A549 (cell line): ENCODE data around the gene PDCD2L. TPM values are rescaled to one million over a fixed set of nuclear protein-coding genes. Genes with fewer than 3 reads are reported as not detected.

Experiments
- ATAC-seq, 2 experiments: fragments of 200-7000 bp in 1 of 2; fragments of >200 bp in 1 of 2; cut with Nextera tagmentation in 1 of 2; cut with Tn5 transposase in 1 of 2; 3 replicates each; pipeline versions ENCODE4 v1.8.0 to v1.9.1; 2018 to 2020; ENCODE audit warnings: mild to moderate bottlenecking in 1 of 2, moderate library complexity in 1 of 2
- CTCF ChIA-PET: fragments of 300-600 bp; sonication (Branson Sonifier 250); formaldehyde crosslinking; extraction: SDS; loops from one replicate; lab custom pipeline; 2021; ENCODE audit warnings: antibody characterized with exemption, inconsistent platforms; lab: Yijun Ruan, JAX
- POLR2A ChIA-PET: fragments of 350-600 bp; formaldehyde crosslinking; extraction: SDS; loops from one replicate; lab custom pipeline; 2021; ENCODE audit warnings: antibody characterized with exemption, inconsistent platforms; lab: Yijun Ruan, JAX
- DNase-seq, 2 experiments: peaks; one replicate each; pipeline versions ENCODE4 v3.0.0 to v3.0.0-alpha.2; 2011 to 2016; ENCODE audit warnings: low read depth in 1 of 2, low spot score in 1 of 2
- FAIRE-seq: peaks from 2 replicates; lab custom pipeline; 2011; peaks lifted over from hg19 to GRCh38; lab: Jason Lieb, UNC
- H3K27ac ChIP-seq, 2 experiments: fragments of >200 bp; sonication (Bioruptor Twin); formaldehyde crosslinking; 3 replicates each; pipeline ENCODE4 v1.5.1; 2016 to 2017
- H3K4me1 ChIP-seq: fragments of >200 bp; sonication (Bioruptor Twin); formaldehyde crosslinking; 3 replicates; pipeline ENCODE4 v1.6.1; 2016
- H3K4me2 ChIP-seq: fragments of >200 bp; sonication (Bioruptor Twin); formaldehyde crosslinking; 3 replicates; pipeline ENCODE4 v1.6.1; 2016
- H3K4me3 ChIP-seq: fragments of >200 bp; sonication (Bioruptor Twin); formaldehyde crosslinking; 3 replicates; pipeline ENCODE4 v1.5.1; 2016
- H3K9me3 ChIP-seq: fragments of >200 bp; sonication (Bioruptor Twin); formaldehyde crosslinking; 3 replicates; pipeline ENCODE4 v1.6.1; 2016
- CBX2 ChIP-seq: fragments of 200-600 bp; sonication (generic); IDR thresholded peaks from 2 replicates; pipeline ENCODE4 v1.6.1; 2016; ENCODE audit warnings: low read depth, mild to moderate bottlenecking, borderline replicate concordance
- CHD4 ChIP-seq: fragments of 200-600 bp; sonication (generic); IDR thresholded peaks from 2 replicates; pipeline ENCODE4 v1.6.1; 2016; ENCODE audit warnings: antibody characterized with exemption, mild to moderate bottlenecking, borderline replicate concordance
- CTCF ChIP-seq: fragments of >200 bp; sonication (Bioruptor Twin); formaldehyde crosslinking; IDR thresholded peaks from 3 replicates; pipeline ENCODE4 v1.5.1; 2016
- ESRRA ChIP-seq: fragments of 150-350 bp; IDR thresholded peaks from 2 replicates; pipeline ENCODE4 v1.6.1; 2014; ENCODE audit warnings: mild to moderate bottlenecking, low read length, borderline replicate concordance
- FOSB ChIP-seq: fragments of 250-450 bp; sonication (Bioruptor Pico); IDR thresholded peaks from 2 replicates; pipeline ENCODE4 v1.5.0; 2020; ENCODE audit warnings: mild to moderate bottlenecking, moderate library complexity
- FOSL2 ChIP-seq, 2 experiments: fragments of 450-650 bp in 1 of 2; fragments of >200 bp in 1 of 2; sonication (Bioruptor Twin) in 1 of 2; formaldehyde crosslinking; IDR thresholded peaks; 2 replicates each; pipeline versions ENCODE4 v1.5.0 to v1.6.1; 2016 to 2020; ENCODE audit warnings: mild to moderate bottlenecking in 1 of 2, moderate library complexity in 1 of 2
- FOXS1 ChIP-seq: fragments of 250-450 bp; sonication (Bioruptor Pico); IDR thresholded peaks from 2 replicates; pipeline ENCODE4 v1.5.0; 2020; ENCODE audit warnings: mild to moderate bottlenecking, moderate library complexity
- HES2 ChIP-seq: fragments of >200 bp; sonication (Bioruptor Twin); formaldehyde crosslinking; IDR thresholded peaks from 2 replicates; pipeline ENCODE4 v1.6.1; 2016
- HEYL ChIP-seq: fragments of 250-450 bp; sonication (Bioruptor Pico); IDR thresholded peaks from 2 replicates; pipeline ENCODE4 v1.8.0; 2021; ENCODE audit warnings: mild to moderate bottlenecking, moderate library complexity
- HMGXB4 ChIP-seq: fragments of 250-450 bp; sonication (Bioruptor Pico); IDR thresholded peaks from 2 replicates; pipeline ENCODE4 v1.5.0; 2021; ENCODE audit warnings: mild to moderate bottlenecking, moderate library complexity, borderline replicate concordance
- HOXB13 ChIP-seq: fragments of 250-450 bp; sonication (Bioruptor Pico); IDR thresholded peaks from 2 replicates; pipeline ENCODE4 v1.5.0; 2020; ENCODE audit warnings: low read depth, mild to moderate bottlenecking, moderate library complexity
- KDM1A ChIP-seq: fragments of 200-600 bp; sonication (generic); IDR thresholded peaks from 2 replicates; pipeline ENCODE4 v1.6.1; 2016; ENCODE audit warnings: low read depth, mild to moderate bottlenecking
- NPAS2 ChIP-seq: fragments of 250-450 bp; sonication (Bioruptor Pico); IDR thresholded peaks from 2 replicates; pipeline ENCODE4 v1.8.0; 2022; ENCODE audit warnings: mild to moderate bottlenecking, moderate library complexity, borderline replicate concordance
- PBX3 ChIP-seq: IDR thresholded peaks from 2 replicates; pipeline ENCODE4 v1.6.1; 2012
- RAD21 ChIP-seq, 2 experiments: fragments of >200 bp in 1 of 2; sonication (Bioruptor Twin) in 1 of 2; formaldehyde crosslinking in 1 of 2; IDR thresholded peaks in 1 of 2; conservative IDR thresholded peaks in 1 of 2; 2 replicates in 1 of 2; 3 replicates in 1 of 2; pipeline ENCODE4 v1.6.1; 2012 to 2018; ENCODE audit warnings: inconsistent platforms in 1 of 2
- RCOR1 ChIP-seq: fragments of 150-350 bp; IDR thresholded peaks from 2 replicates; pipeline ENCODE4 v1.6.1; 2014; ENCODE audit warnings: antibody characterized with exemption, low read length, low read depth
- RNF2 ChIP-seq: fragments of 200-600 bp; sonication (generic); IDR thresholded peaks from 2 replicates; pipeline ENCODE4 v1.6.1; 2016; ENCODE audit warnings: low read depth, mild to moderate bottlenecking, antibody characterized with exemption, moderate library complexity, borderline replicate concordance
- USF2 ChIP-seq: fragments of 450-650 bp; IDR thresholded peaks from 2 replicates; pipeline ENCODE4 v1.6.1; 2014; ENCODE audit warnings: antibody characterized with exemption
- ZNF302 ChIP-seq: fragments of 250-450 bp; sonication (Bioruptor Pico); IDR thresholded peaks from 2 replicates; pipeline ENCODE4 v1.9.0; 2021; ENCODE audit warnings: inconsistent platforms, mild to moderate bottlenecking, moderate library complexity
- WGBS: methylation state at CpG from one replicate; pipeline ENCODE4 v1.1.6; 2017; ENCODE audit errors: missing lambda C conversion rate; 5-methylcytosine and 5-hydroxymethylcytosine counted together
- polyA plus RNA-seq, 4 experiments: library from polyadenylated mRNA; depleted of rRNA in 3 of 4; stranded (reverse); fragments of >200 nt; fragmentation: RNase III in 1 of 4; extraction: RNeasy Plus Mini Kit Qiagen cat#74134 plus additional on column Dnase treatment in 1 of 4; gene quantifications; 2 replicates in 3 of 4; 3 replicates in 1 of 4; pipeline ENCODE4 v1.2.3, GENCODE V29; 2011 to 2017
- TF ChIP-seq, protein P1 (sequence below): fragments of 200-600 bp; sonication (generic); IDR thresholded peaks from 2 replicates; pipeline ENCODE4 v1.6.1; 2016; ENCODE audit warnings: antibody characterized with exemption, mild to moderate bottlenecking, moderate library complexity

Gene PDCD2L
- polyA plus RNA-seq, 2 of the 4 experiments (the other 2 are of a cell fraction), result 31.5 to 68.9 TPM

- TF ChIP-seq USF2, result no peak
- no peak for TF ChIP-seq RAD21 (conservative IDR thresholded peaks at IDR 0.05 in 1 of 2, IDR thresholded peaks at IDR 0.05 in 1 of 2)
- no peak for TF ChIP-seq PBX3
- no peak for TF ChIP-seq HMGXB4 (CRISPR knock-in tag)
- no peak for TF ChIP-seq KDM1A
- TF ChIP-seq, protein P1, sequence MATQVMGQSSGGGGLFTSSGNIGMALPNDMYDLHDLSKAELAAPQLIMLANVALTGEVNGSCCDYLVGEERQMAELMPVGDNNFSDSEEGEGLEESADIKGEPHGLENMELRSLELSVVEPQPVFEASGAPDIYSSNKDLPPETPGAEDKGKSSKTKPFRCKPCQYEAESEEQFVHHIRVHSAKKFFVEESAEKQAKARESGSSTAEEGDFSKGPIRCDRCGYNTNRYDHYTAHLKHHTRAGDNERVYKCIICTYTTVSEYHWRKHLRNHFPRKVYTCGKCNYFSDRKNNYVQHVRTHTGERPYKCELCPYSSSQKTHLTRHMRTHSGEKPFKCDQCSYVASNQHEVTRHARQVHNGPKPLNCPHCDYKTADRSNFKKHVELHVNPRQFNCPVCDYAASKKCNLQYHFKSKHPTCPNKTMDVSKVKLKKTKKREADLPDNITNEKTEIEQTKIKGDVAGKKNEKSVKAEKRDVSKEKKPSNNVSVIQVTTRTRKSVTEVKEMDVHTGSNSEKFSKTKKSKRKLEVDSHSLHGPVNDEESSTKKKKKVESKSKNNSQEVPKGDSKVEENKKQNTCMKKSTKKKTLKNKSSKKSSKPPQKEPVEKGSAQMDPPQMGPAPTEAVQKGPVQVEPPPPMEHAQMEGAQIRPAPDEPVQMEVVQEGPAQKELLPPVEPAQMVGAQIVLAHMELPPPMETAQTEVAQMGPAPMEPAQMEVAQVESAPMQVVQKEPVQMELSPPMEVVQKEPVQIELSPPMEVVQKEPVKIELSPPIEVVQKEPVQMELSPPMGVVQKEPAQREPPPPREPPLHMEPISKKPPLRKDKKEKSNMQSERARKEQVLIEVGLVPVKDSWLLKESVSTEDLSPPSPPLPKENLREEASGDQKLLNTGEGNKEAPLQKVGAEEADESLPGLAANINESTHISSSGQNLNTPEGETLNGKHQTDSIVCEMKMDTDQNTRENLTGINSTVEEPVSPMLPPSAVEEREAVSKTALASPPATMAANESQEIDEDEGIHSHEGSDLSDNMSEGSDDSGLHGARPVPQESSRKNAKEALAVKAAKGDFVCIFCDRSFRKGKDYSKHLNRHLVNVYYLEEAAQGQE, result no peak
- no peak for TF ChIP-seq ESRRA
- TF ChIP-seq, all 56 proteins: peak for 0
These were observed 11.9 kb downstream of the PDCD2L start (continued) for GRCh38 chr19:34416021-34416545.

DNA sequence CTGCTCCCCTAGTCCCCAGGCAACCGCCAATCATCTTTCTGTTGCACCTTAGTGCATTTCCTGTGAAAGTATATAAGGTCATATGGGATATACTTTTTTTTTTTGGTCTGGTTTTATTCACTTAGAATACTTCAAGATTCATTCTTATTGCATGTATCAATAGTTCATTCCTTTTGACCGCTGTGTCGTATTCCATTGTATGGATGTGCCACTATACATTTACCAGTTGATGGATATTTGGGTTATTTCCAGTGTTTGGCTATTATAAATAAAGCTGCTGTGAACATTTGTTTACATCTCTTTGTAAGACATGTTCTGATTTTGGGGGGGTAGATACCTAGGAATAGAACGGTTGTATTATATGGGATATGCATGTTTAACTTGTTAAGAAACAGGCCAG lies 14.1 kb downstream of the PDCD2L start:
- Histone ChIP-seq H3K4me1 (no peaks in the 10 kb centered on the region), H3K4me3 (no peak overlapping the region), H3K27ac (no peak overlapping the region), H3K4me2 (no peak overlapping the region), H3K9me3 (no peaks in the 10 kb centered on the region)
- no peak for FAIRE-seq
- no peak for DNase-seq
- POLR2A ChIA-PET, result no interaction called here
- no peak for ATAC-seq
- TF ChIP-seq RAD21 (conservative IDR thresholded peaks at IDR 0.05 in 1 of 2, IDR thresholded peaks at IDR 0.05 in 1 of 2) (no peak), CHD4 (no peak), HOXB13 (CRISPR knock-in tag) (no peak), ESRRA (no peak), FOXS1 (CRISPR knock-in tag) (no peak), CTCF (no peak)
- CTCF ChIA-PET, result interaction anchor here (0.6 kb wide), 1 partner anchor 48 kb away, joined by 4 read pairs; no protein-coding TSS in a partner anchor
- WGBS, result 93% methylated on average over 4 of the region's 4 CpGs

DNA sequence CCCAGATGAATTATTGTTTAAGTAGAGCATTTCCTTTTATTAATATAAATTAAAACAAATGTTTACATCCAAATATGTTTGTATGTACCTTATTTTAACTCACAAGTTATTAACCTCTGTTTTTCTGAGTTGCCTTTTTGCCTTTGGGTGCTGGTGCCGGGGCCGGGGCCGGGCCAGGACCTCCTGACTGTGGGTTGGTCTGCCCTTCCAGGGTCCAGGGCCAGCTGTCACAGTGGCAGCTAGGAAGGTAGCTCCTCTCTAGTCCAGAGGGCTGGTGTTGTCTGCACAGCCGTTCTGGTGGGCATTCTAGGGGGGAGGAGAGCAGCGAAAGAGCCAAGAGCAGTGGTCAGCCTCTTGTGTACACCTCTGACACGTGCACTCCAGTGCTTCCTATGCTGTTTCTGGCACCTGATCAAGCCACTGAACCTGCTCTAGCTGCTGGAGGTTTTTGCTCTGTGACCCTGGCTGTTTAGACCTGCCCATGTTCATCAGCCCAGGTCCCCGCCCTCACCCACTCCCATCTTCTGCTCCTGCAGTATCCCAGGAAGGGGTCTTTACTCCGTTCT lies 22.0 kb downstream of the PDCD2L start:
- peaks cover 18% of the 10 kb centered on the region for H3K4me1 ChIP-seq
- ATAC-seq, result no peak
- WGBS, result 83% methylated on average over 8 of the region's 8 CpGs
- DNase-seq, result no peak
- POLR2A ChIA-PET, result interaction anchor here (1.4 kb wide), 1 partner anchor 21 kb away, joined by 4 read pairs; no protein-coding TSS in a partner anchor
- no peak for FAIRE-seq
- no peak for TF ChIP-seq HES2
- no peak for TF ChIP-seq CBX2
- no peak for TF ChIP-seq ZNF302
- no peak for TF ChIP-seq FOSB (CRISPR knock-in tag)
- no peak for TF ChIP-seq FOSL2 (IDR thresholded peaks at IDR 0.05)
- no peak for TF ChIP-seq FOSL2 (CRISPR knock-in tag; IDR thresholded peaks at IDR 0.05)
- no peak for TF ChIP-seq NPAS2
- no peak for TF ChIP-seq RNF2
- TF ChIP-seq HEYL (CRISPR knock-in tag), result no peak
- no peak for TF ChIP-seq RCOR1
- H3K9me3 ChIP-seq, result no peaks in the 10 kb centered on the region
- H3K27ac ChIP-seq, result no peak overlapping the region
- H3K4me2 ChIP-seq, result no peak overlapping the region
- CTCF ChIA-PET, result interaction anchor here (0.6 to 3.6 kb wide), 5 partner anchors 10 to 173 kb away, joined by 3 to 18 read pairs (median 3); no protein-coding TSS in a partner anchor
- H3K4me3 ChIP-seq, result no peak overlapping the region
